Right lobe of liver (tissue), 6 donors: ENCODE measurements around the gene TCF4. TPM values are rescaled to one million over a fixed set of nuclear protein-coding genes. Genes with fewer than 3 reads are reported as not detected.

ENCODE experiments used
- ATAC-seq, 4 donors: fragments of 200-7000 bp; cut with Tn5 transposase; one replicate each; pipeline ENCODE4 v1.9.1; 2020; ENCODE audit warnings: mild to moderate bottlenecking in 4 of 4, moderate library complexity in 4 of 4
- DNase-seq, 3 donors: peaks; one replicate each; pipeline ENCODE4 v3.0.0-alpha.2; 2020
- H3K27ac ChIP-seq, 3 donors: fragments of 200-600 bp; one replicate each; pipeline ENCODE4 v1.8.0; 2022
- H3K27me3 ChIP-seq, 2 donors: fragments of 200-600 bp; one replicate each; pipeline ENCODE4 v1.8.0; 2022
- H3K36me3 ChIP-seq, 4 donors: fragments of 200-600 bp; sonication (generic) in 1 of 4; one replicate each; pipeline versions ENCODE4 v1.5.1 to v1.8.0; 2017 to 2022; ENCODE audit warnings: control low read depth in 1 of 4
- H3K4me1 ChIP-seq, 4 donors: fragments of 200-600 bp; sonication (generic) in 1 of 4; one replicate each; pipeline versions ENCODE4 v1.5.1 to v1.8.0; 2017 to 2022; ENCODE audit warnings: control low read depth in 1 of 4
- H3K4me3 ChIP-seq, 3 donors: fragments of 200-600 bp; one replicate each; pipeline ENCODE4 v1.8.0; 2022
- H3K9me3 ChIP-seq, 4 donors: fragments of 200-600 bp; sonication (generic) in 1 of 4; one replicate each; pipeline versions ENCODE4 v1.5.1 to v1.8.0; 2017 to 2022; ENCODE audit warnings: control low read depth in 1 of 4
- POLR2A ChIP-seq: fragments of 450-650 bp; IDR thresholded peaks from one replicate; pipeline ENCODE4 v1.6.1; 2017; ENCODE audit warnings: antibody characterized with exemption, mild to moderate bottlenecking
- WGBS: methylation state at CpG from one replicate; pipeline ENCODE4 v1.1.6; 2018; ENCODE audit warnings: low coverage, low lambda C conversion rate; ENCODE audit not compliant: insufficient coverage; ENCODE audit errors: missing lambda C conversion rate; 5-methylcytosine and 5-hydroxymethylcytosine counted together
- intact Hi-C, 2 donors: fragments of 100-400 bp; cut with DNase I; formaldehyde crosslinking; loops; one replicate each; pipeline versions ENCODE4 v1.11.2 to v1.14.1; 2022
- total RNA-seq, 6 experiments: library from RNA; depleted of rRNA in 2 of 6; stranded (reverse); fragments of >200 nt in 2 of 6; fragmentation: NEBNext Ultra II Directional in 3 of 6; extraction: Animal tissue kit (Norgen Biotek cat#: 25700) in 3 of 6; gene quantifications; one replicate each; pipeline versions ENCODE4 v1.1.0 to v1.2.4, GENCODE V29; 2016 to 2023
- TF ChIP-seq, protein P1 (sequence below), 4 donors: fragments of 200-600 bp in 3 of 4; fragments of 450-650 bp in 1 of 4; IDR thresholded peaks; one replicate each; pipeline versions ENCODE4 v1.5.1 to v1.8.0; 2016 to 2022; ENCODE audit warnings: antibody characterized with exemption in 4 of 4, mild to moderate bottlenecking in 2 of 4
- donor health status: DM: no; HTN: yes; CAD: no.
- donor health status: DM: no; HTN: no; CAD: no.
- donor health status: DM: no; HTN: no; CAD: no.
- donor health status: DM: no; HTN: yes; CAD: no.
- donor health status: DM: no; HTN: yes; CAD: no.

Gene TCF4
- total RNA-seq, 6 experiments from 2014 or later = 8.1 to 19.5 (median 10.4) TPM

DNA sequence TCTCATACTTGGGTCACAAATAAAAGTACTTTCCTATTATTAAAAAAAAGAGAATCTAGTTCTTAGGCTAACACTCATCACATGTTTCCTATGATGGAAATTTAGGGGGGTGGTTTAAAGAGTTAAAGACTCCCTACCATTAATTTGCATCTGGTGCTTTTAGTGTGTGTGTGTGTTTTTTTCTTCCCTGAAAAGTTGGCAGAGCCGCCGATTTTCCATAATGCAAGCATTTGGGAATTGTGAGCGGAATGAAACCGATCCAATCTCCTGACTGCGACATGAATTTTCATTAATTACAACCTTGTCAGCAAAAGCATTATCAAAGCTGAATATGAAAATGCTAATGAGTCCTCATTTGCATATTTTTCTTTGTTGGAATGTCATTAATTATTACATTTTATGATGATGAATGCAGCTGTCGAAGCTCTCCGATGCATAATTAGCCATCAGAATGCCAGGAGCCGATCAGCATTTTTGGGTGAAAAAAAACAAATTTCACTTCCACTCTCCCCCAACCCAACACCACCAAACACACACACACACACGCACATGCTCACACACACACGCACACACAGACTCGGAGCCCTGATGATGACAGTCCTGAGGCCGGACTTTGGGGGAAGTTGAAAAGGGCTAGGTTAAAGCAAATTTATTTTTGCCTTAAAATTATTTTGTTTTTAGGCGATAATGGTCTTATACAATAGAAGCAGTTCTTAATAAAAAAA lies 165.4 kb downstream of the TCF4 start:
- no peaks in the 10 kb centered on the region for H3K9me3 ChIP-seq
- no peaks in the 10 kb centered on the region for H3K4me1 ChIP-seq
- no peaks in the 10 kb centered on the region for H3K27me3 ChIP-seq
- 64% methylated on average over 13 of the region's 13 CpGs for WGBS
- ATAC-seq = peak in 2 of 4 donors; percentile 44 to 61
- H3K4me3 ChIP-seq = no peak overlapping the region
- peak overlapping the region in 1 of 3 donors; percentile 52 for H3K27ac ChIP-seq
- H3K36me3 ChIP-seq = no peaks in the 10 kb centered on the region
- intact Hi-C loops = no loop called here
- TF ChIP-seq, protein P1, sequence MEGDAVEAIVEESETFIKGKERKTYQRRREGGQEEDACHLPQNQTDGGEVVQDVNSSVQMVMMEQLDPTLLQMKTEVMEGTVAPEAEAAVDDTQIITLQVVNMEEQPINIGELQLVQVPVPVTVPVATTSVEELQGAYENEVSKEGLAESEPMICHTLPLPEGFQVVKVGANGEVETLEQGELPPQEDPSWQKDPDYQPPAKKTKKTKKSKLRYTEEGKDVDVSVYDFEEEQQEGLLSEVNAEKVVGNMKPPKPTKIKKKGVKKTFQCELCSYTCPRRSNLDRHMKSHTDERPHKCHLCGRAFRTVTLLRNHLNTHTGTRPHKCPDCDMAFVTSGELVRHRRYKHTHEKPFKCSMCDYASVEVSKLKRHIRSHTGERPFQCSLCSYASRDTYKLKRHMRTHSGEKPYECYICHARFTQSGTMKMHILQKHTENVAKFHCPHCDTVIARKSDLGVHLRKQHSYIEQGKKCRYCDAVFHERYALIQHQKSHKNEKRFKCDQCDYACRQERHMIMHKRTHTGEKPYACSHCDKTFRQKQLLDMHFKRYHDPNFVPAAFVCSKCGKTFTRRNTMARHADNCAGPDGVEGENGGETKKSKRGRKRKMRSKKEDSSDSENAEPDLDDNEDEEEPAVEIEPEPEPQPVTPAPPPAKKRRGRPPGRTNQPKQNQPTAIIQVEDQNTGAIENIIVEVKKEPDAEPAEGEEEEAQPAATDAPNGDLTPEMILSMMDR (IDR thresholded peaks at IDR 0.05) = no peak
- TF ChIP-seq POLR2A = no peak
- DNase-seq = no peak

DNA sequence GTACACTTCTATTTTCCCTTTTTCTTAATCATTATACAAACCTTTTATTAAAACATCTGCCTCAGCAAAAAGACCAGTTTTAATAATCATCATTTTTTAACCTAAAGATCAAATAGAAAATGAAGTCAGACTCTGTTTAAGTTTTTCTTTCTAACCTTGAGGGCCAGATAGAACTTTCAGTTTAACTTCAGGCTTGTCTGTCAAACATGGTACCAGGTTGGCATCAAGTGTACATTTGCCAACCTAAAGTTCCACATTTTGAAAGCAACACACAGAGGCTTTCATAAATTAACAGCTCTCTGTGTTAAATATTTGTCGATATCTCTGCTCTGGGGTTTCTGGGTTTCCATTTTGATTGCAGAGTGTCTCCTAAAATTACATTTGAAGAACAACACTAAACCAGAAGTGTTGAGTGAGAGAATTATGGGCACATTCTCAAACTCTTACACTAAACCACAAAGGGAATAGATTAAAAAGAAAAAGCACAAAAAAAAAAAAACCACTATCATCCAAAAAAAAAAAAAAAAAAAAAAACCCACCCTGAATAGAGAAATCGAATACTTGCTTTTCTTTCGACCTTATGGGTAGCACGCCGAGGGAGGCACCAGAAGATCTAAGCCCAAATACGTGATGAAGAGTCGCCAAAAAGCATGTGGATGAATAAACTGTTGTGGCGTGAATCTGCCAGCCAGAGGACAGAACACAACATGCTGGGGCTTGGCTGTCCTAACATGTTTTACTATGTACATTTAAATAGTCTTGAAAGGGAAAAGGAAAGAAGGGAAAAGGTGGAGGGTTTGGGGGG lies 166.2 kb downstream of the TCF4 start:
- no peak for ATAC-seq
- Histone ChIP-seq H3K4me3 (no peak overlapping the region), H3K9me3 (no peaks in the 10 kb centered on the region), H3K27me3 (no peaks in the 10 kb centered on the region), H3K27ac (peak overlapping the region; percentile 9 to 52 (median 19)), H3K4me1 (no peaks in the 10 kb centered on the region), H3K36me3 (no peaks in the 10 kb centered on the region)
- intact Hi-C loops = no loop called here
- TF ChIP-seq, protein P1 (IDR thresholded peaks at IDR 0.05) = no peak
- TF ChIP-seq POLR2A = no peak
- 60% methylated on average over 8 of the region's 8 CpGs for WGBS
- DNase-seq = no peak

DNA sequence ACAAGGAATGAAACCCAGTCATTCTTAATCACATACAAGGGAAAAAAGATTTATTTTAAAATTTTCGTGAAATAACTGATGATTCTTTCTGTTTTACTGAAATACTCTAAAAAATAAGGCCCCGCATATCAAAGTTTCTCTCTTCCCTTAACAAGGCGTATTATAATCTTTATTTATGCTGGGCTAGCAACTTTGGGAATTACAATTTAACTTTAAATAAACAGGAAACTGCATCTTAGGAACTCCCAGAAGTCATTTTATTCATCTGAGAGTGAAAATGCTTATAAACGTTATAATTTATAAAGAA lies 166.7 kb downstream of the TCF4 start:
- H3K9me3 ChIP-seq = no peaks in the 10 kb centered on the region
- whole genome bisulfite sequencing = 57% methylated on average over 4 of the region's 4 CpGs
- H3K4me1 ChIP-seq = no peaks in the 10 kb centered on the region
- H3K27me3 ChIP-seq = no peaks in the 10 kb centered on the region
- no peak for ATAC-seq
- no peak for TF ChIP-seq POLR2A
- TF ChIP-seq, protein P1 (IDR thresholded peaks at IDR 0.05) = no peak
- no peak overlapping the region for H3K4me3 ChIP-seq
- H3K36me3 ChIP-seq = no peaks in the 10 kb centered on the region
- DNase-seq = no peak
- intact Hi-C loops = no loop called here
- H3K27ac ChIP-seq = peak overlapping the region; percentile 9 to 52 (median 19)

DNA sequence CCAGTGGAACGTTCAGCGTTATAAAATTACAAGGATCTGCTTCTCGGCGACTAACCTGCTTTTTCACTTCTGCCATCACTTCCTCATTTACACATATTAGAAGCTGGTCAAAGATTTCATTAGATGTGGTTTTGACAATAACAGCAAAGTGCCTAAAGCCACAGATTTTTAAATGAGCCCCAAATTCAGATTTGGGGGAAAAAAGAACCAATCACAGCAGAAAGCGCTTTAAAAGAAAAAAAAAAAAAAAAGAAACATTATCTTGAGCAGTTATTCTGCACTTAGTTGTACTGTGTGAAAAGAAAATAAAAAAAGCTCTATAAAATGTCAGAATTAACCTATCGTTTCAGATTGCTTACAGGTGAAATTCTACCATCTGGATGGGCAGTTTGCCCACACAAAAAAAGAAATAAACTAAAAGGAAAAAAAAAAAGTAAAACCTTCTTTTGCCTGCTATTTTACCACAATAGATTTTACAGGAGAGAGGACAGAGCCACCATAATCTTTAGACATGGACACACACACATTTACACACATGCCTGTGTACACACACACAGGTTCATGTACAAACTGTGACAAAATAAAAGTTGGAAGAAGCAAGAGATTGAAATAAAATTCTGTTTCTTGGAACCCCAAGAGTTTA lies 167.2 kb downstream of the TCF4 start:
- H3K27me3 ChIP-seq = no peaks in the 10 kb centered on the region
- peak overlapping the region; percentile 19 to 52 (median 37) for H3K27ac ChIP-seq
- no peak overlapping the region for H3K4me3 ChIP-seq
- TF ChIP-seq POLR2A = no peak
- TF ChIP-seq, protein P1 (IDR thresholded peaks at IDR 0.05) = no peak
- intact Hi-C loops = no loop called here
- no peaks in the 10 kb centered on the region for H3K9me3 ChIP-seq
- DNase-seq = no peak
- no peaks in the 10 kb centered on the region for H3K36me3 ChIP-seq
- H3K4me1 ChIP-seq = no peaks in the 10 kb centered on the region
- WGBS = 45% methylated on average over 6 of the region's 6 CpGs
- ATAC-seq = peak in 2 of 4 donors; percentile 13 to 20
